HCT116 (cell line): ENCODE data around the gene ZBTB7C. TPM values are rescaled to one million over a fixed set of nuclear protein-coding genes. Genes with fewer than 3 reads are reported as not detected.

Experiments
- ATAC-seq: fragments of 200-7000 bp; cut with Tn5 transposase; 2 replicates; pipeline ENCODE4 v1.9.1; 2020; ENCODE audit warnings: mild to moderate bottlenecking, moderate library complexity
- BruUV-seq: library from RNA; stranded (reverse); fragments of 400-500 nt; replicated peaks from 2 replicates; lab custom pipeline; 2021; lab: Mats Ljungman, UMichigan
- CTCF ChIA-PET: fragments of 300-600 bp; sonication (Branson Sonifier 250); formaldehyde crosslinking; loops from one replicate; lab custom pipeline; 2021; ENCODE audit warnings: antibody characterized with exemption; lab: Charles Lee
- POLR2A ChIA-PET: fragments of 300-600, 350-600 bp; sonication (Branson Sonifier 250); formaldehyde crosslinking; loops from one replicate; lab custom pipeline; 2021; ENCODE audit warnings: antibody characterized with exemption; lab: Charles Lee
- RAD21 ChIA-PET, 2 experiments: fragments of 300-600 bp; sonication (Branson Sonifier 250); formaldehyde crosslinking; loops; one replicate each; lab custom pipeline; 2023; ENCODE audit warnings: low total read pairs in 2 of 2; ENCODE audit not compliant: uncharacterized antibody in 2 of 2, unreplicated experiment in 2 of 2, low non-redundant PET in 1 of 2; lab: Charles Lee
- DNase-seq: peaks from one replicate; pipeline ENCODE4 v3.0.0-alpha.2; 2010; ENCODE audit warnings: low read depth, low spot score
- H2AFZ ChIP-seq: fragments of 200-600 bp; shearing (Covaris generic), sonication (generic); 2 replicates; pipeline ENCODE4 v1.6.1; 2017; ENCODE audit warnings: low read depth, mixed run types, mixed read lengths, antibody characterized with exemption, low read length; ENCODE audit not compliant: poor library complexity, severe bottlenecking
- H3K27ac ChIP-seq: 2 replicates; pipeline ENCODE4 v1.5.1; 2012; ENCODE audit warnings: low read depth, low read length
- H3K27me3 ChIP-seq: fragments of 200-600 bp; sonication (generic); 2 replicates; pipeline ENCODE4 v1.6.1; 2016; ENCODE audit warnings: mixed run types, low read length, mixed read lengths; ENCODE audit not compliant: insufficient read depth
- H3K36me3 ChIP-seq, 2 experiments: fragments of 200-500 bp in 1 of 2; fragments of 200-600 bp in 1 of 2; sonication (Bioruptor generic) in 1 of 2; sonication (generic) in 1 of 2; 2 replicates each; pipeline versions ENCODE4 v1.5.1 to v1.6.1; 2014 to 2016; ENCODE audit warnings: low read length in 2 of 2, inconsistent platforms in 1 of 2, mixed read lengths in 1 of 2, mixed run types in 1 of 2; ENCODE audit not compliant: insufficient read depth in 2 of 2, control insufficient read depth in 1 of 2
- H3K4me1 ChIP-seq, 2 experiments: fragments of 200-600 bp in 1 of 2; sonication (generic) in 1 of 2; 2 replicates each; pipeline versions ENCODE4 v1.5.1 to v1.6.1; 2012 to 2017; ENCODE audit warnings: low read length in 2 of 2, inconsistent platforms in 1 of 2, mild to moderate bottlenecking in 1 of 2, mixed read lengths in 1 of 2, mixed run types in 1 of 2, moderate library complexity in 1 of 2; ENCODE audit not compliant: insufficient read depth in 2 of 2, control insufficient read depth in 1 of 2
- H3K4me2 ChIP-seq: fragments of 200-600 bp; sonication (generic); 2 replicates; pipeline ENCODE4 v1.6.1; 2017; ENCODE audit warnings: mixed run types, low read length, mixed read lengths
- H3K4me3 ChIP-seq, 2 experiments: fragments of 200-600 bp in 1 of 2; sonication (generic) in 1 of 2; replicated peaks in 1 of 2; 2 replicates each; pipeline ENCODE4 v1.5.1; 2011 to 2016; ENCODE audit warnings: low read length in 2 of 2, control low read depth in 1 of 2, low read depth in 1 of 2, mild to moderate bottlenecking in 1 of 2, mixed read lengths in 1 of 2, mixed run types in 1 of 2
- H3K79me2 ChIP-seq: fragments of 200-600 bp; sonication (generic); 2 replicates; pipeline ENCODE4 v1.6.1; 2017; ENCODE audit warnings: mild to moderate bottlenecking, mixed run types, low read length, moderate library complexity, mixed read lengths; ENCODE audit not compliant: insufficient read depth
- H3K9ac ChIP-seq: fragments of 200-600 bp; sonication (generic); 2 replicates; pipeline ENCODE4 v1.6.1; 2016; ENCODE audit warnings: low read length, mixed read lengths
- H3K9me2 ChIP-seq: fragments of 200-600 bp; sonication (generic), shearing (Covaris generic); 2 replicates; pipeline ENCODE4 v1.6.1; 2017; ENCODE audit warnings: mixed run types, mild to moderate bottlenecking, moderate library complexity; ENCODE audit not compliant: insufficient read depth
- H3K9me3 ChIP-seq, 2 experiments: fragments of 200-500 bp in 1 of 2; fragments of 200-600 bp in 1 of 2; sonication (Bioruptor generic) in 1 of 2; sonication (generic) in 1 of 2; 2 replicates each; pipeline ENCODE4 v1.6.1; 2014 to 2017; ENCODE audit warnings: low read length in 2 of 2, mixed read lengths in 2 of 2, inconsistent platforms in 1 of 2, low read depth in 1 of 2, mild to moderate bottlenecking in 1 of 2, mixed run types in 1 of 2, moderate library complexity in 1 of 2; ENCODE audit not compliant: control insufficient read depth in 1 of 2, insufficient read depth in 1 of 2
- H4K20me1 ChIP-seq: fragments of 200-600 bp; sonication (generic), shearing (Covaris generic); 2 replicates; pipeline ENCODE4 v1.6.1; 2017; ENCODE audit warnings: mixed run types, mild to moderate bottlenecking, moderate library complexity; ENCODE audit not compliant: insufficient read depth
- ATF3 ChIP-seq: IDR thresholded peaks from 2 replicates; pipeline ENCODE4 v1.6.1; 2012
- CEBPB ChIP-seq: IDR thresholded peaks from 2 replicates; pipeline ENCODE4 v1.6.1; 2012; ENCODE audit warnings: low read depth
- TCF7L2 ChIP-seq: IDR thresholded peaks from 2 replicates; pipeline ENCODE4 v1.7.0; 2011; ENCODE audit warnings: borderline replicate concordance, inconsistent platforms; ENCODE audit not compliant: insufficient read depth, insufficient read length; ENCODE audit errors: extremely low read depth
- intact Hi-C: fragments of 100-400 bp; cut with micrococcal nuclease; formaldehyde crosslinking; loops from 2 replicates; pipeline ENCODE4 v1.10.0; 2022
- total RNA-seq: library from RNA; stranded (reverse); gene quantifications from one replicate; pipeline ENCODE4 v1.2.1, GENCODE V29; 2021; ENCODE audit not compliant: unreplicated experiment

Gene ZBTB7C
- total RNA-seq, 1 experiment from 2014 or later = 0.37 TPM

GRCh38 chr18:48252525-48252924, 156.7 kb downstream of the ZBTB7C start:
- intact Hi-C loops = no loop called here
- H3K4me2 ChIP-seq = no peak overlapping the region
- no peaks in the 10 kb centered on the region for H3K4me1 ChIP-seq
- DNase-seq (no peak), ATAC-seq (no peak)
- H3K9me3 ChIP-seq = no peaks in the 10 kb centered on the region; a peak in 1 of 4 replicates
- no peaks in the 10 kb centered on the region for H3K36me3 ChIP-seq
- no peaks in the 10 kb centered on the region for H3K27me3 ChIP-seq
- RAD21 ChIA-PET = no interaction called here
- CTCF ChIA-PET = no interaction called here
- H3K4me3 ChIP-seq = no peak overlapping the region
- TF ChIP-seq TCF7L2 = no peak
- TF ChIP-seq, all 23 proteins: peak for 0
- no peaks in the 10 kb centered on the region for H3K79me2 ChIP-seq
- POLR2A ChIA-PET = no interaction called here
- no peak overlapping the region for H2AFZ ChIP-seq
- no peaks in the 10 kb centered on the region for H3K9me2 ChIP-seq
- no TSS peak for BruUV-seq
- no peak overlapping the region for H3K9ac ChIP-seq
- H4K20me1 ChIP-seq = no peaks in the 10 kb centered on the region
- H3K27ac ChIP-seq = no peak overlapping the region

GRCh38 chr18:48250918-48251317, 158.3 kb downstream of the ZBTB7C start:
- intact Hi-C loops = no loop called here
- BruUV-seq = no TSS peak
- no peak overlapping the region for H3K9ac ChIP-seq
- ATAC-seq = no peak
- ChIA-PET POLR2A (no interaction called here), RAD21 (no interaction called here), CTCF (no interaction called here)
- H3K4me1 ChIP-seq = no peaks in the 10 kb centered on the region
- H3K79me2 ChIP-seq = no peaks in the 10 kb centered on the region
- no peaks in the 10 kb centered on the region for H3K9me2 ChIP-seq
- no peaks in the 10 kb centered on the region for H3K27me3 ChIP-seq
- no peak overlapping the region for H3K27ac ChIP-seq
- no peaks in the 10 kb centered on the region for H4K20me1 ChIP-seq
- H3K9me3 ChIP-seq = no peaks in the 10 kb centered on the region
- TF ChIP-seq CEBPB = no peak
- no peak for TF ChIP-seq ATF3
- TF ChIP-seq, all 23 proteins: peak for 0
- Histone ChIP-seq H3K4me3 (no peak overlapping the region), H3K36me3 (no peaks in the 10 kb centered on the region), H2AFZ (no peak overlapping the region), H3K4me2 (no peak overlapping the region)
- no peak for DNase-seq
